ENCODE results near the gene CHMP4B. TPM values are rescaled to one million over a fixed set of nuclear protein-coding genes. Genes with fewer than 3 reads are reported as not detected.

Gene CHMP4B
- total RNA-seq, 3 donors from 2014 or later (not counting 1 experiment from before 2014, with no cell fraction given): 63.7 to 74.0 (median 70.0) TPM

DNA sequence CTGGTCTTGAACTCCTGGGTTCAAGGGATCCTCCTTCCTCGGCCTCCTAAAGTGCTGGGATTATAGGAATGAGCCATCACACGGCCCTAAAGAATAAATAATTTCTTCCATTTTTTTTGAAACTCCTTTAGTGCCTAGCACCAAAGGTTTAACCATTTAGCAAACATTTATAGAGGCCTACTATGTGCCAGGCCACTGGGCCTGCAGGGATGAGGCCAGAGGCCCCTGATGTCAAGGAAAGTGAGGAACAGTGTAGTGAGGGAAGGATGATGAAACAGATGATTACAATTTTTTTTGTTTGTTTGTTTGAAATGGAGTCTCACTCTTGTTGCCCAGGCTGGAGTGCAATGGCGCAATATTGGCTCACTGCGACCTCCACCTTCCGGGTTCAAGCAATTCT, 45.6 kb upstream of the CHMP4B start:
- WGBS (ENCODE audit: insufficient coverage): 99% methylated on average over 5 of the region's 5 CpGs
- ATAC-seq (no peak), DNase-seq (no peak)
- no peaks in the 10 kb centered on the region for H3K36me3 Mint-ChIP-seq
- H3K9me3 ChIP-seq (ENCODE audit: control insufficient read depth, insufficient read depth, low read length): no peaks in the 10 kb centered on the region
- no peaks in the 10 kb centered on the region for H3K4me1 Mint-ChIP-seq
- no peak overlapping the region for H3K27ac Mint-ChIP-seq
- H3K4me1 ChIP-seq (ENCODE audit: control insufficient read depth, insufficient read depth, low read length): no peaks in the 10 kb centered on the region
- no peak overlapping the region for H3K4me3 Mint-ChIP-seq
- no peaks in the 10 kb centered on the region for H3K27me3 Mint-ChIP-seq (ENCODE audit: low read depth in 2 of 2)
- no peak overlapping the region for H3K4me3 ChIP-seq (ENCODE audit: low read length)
- H3K36me3 ChIP-seq (ENCODE audit: control insufficient read depth, insufficient read depth, low read length): peaks cover 12% of the 10 kb centered on the region
- no peak overlapping the region for H3K27ac ChIP-seq (ENCODE audit: low read length)
- H3K9me3 Mint-ChIP-seq: no peaks in the 10 kb centered on the region
- intact Hi-C loops (cut with micrococcal nuclease): no loop called here
- TF ChIP-seq, protein P1, sequence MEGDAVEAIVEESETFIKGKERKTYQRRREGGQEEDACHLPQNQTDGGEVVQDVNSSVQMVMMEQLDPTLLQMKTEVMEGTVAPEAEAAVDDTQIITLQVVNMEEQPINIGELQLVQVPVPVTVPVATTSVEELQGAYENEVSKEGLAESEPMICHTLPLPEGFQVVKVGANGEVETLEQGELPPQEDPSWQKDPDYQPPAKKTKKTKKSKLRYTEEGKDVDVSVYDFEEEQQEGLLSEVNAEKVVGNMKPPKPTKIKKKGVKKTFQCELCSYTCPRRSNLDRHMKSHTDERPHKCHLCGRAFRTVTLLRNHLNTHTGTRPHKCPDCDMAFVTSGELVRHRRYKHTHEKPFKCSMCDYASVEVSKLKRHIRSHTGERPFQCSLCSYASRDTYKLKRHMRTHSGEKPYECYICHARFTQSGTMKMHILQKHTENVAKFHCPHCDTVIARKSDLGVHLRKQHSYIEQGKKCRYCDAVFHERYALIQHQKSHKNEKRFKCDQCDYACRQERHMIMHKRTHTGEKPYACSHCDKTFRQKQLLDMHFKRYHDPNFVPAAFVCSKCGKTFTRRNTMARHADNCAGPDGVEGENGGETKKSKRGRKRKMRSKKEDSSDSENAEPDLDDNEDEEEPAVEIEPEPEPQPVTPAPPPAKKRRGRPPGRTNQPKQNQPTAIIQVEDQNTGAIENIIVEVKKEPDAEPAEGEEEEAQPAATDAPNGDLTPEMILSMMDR (IDR thresholded peaks at IDR 0.05): no peak
- no peaks in the 10 kb centered on the region for H3K27me3 ChIP-seq (ENCODE audit: control insufficient read depth, insufficient read depth, low read length)

DNA sequence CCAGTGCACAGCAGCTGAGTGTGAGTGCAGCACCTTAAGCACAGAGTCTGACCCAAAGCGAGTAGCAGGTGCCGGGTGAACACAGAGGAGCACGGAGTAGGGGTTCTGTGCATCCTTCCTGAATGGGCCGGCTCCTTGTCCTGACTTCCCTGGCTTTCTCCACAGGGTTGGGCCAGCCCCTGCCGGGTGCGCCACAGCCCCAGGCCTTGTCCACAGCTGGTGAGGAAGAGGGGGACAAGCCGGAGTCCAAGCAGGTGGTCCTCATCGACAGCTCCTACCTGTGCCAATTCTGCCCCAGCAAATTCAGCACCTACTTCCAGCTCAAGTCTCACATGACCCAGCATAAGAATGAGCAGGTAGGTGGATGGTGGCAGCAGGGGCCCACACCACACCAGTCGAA, 44.5 kb upstream of the CHMP4B start:
- WGBS (ENCODE audit: insufficient coverage): 97% methylated on average over 9 of the region's 9 CpGs
- Histone ChIP-seq H3K27me3 (ENCODE audit: control insufficient read depth, insufficient read depth, low read length) (no peaks in the 10 kb centered on the region), H3K27ac (ENCODE audit: low read length) (no peak overlapping the region), H3K4me1 (ENCODE audit: control insufficient read depth, insufficient read depth, low read length) (no peaks in the 10 kb centered on the region), H3K36me3 (ENCODE audit: control insufficient read depth, insufficient read depth, low read length) (peaks cover 12% of the 10 kb centered on the region), H3K9me3 (ENCODE audit: control insufficient read depth, insufficient read depth, low read length) (no peaks in the 10 kb centered on the region), H3K4me3 (ENCODE audit: low read length) (no peak overlapping the region)
- H3K36me3 Mint-ChIP-seq: no peaks in the 10 kb centered on the region
- intact Hi-C loops (cut with micrococcal nuclease): no loop called here
- H3K27me3 Mint-ChIP-seq (ENCODE audit: low read depth in 2 of 2): no peaks in the 10 kb centered on the region
- DNase-seq: no peak
- no peak overlapping the region for H3K27ac Mint-ChIP-seq
- ATAC-seq: no peak
- H3K4me1 Mint-ChIP-seq: no peaks in the 10 kb centered on the region
- H3K9me3 Mint-ChIP-seq: no peaks in the 10 kb centered on the region
- TF ChIP-seq, protein P1 (IDR thresholded peaks at IDR 0.05): no peak
- H3K4me3 Mint-ChIP-seq: no peak overlapping the region

DNA sequence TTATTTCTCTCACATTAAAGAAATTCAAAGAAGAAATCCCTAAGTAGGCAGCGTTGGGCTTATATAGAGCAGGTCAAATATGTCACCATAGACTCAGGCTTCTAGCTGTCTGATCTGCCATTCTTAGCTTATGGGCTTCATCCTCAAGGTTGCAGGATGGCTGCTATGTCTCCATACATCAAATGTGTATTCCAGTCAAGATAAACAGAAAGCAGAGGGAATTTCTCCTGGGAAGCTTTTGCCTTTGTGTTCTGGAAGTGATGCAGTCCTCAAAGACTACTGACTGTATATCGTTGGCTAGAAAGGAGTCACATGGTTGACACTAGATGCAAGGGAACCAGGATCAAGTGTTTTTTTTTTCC, 43.4 kb upstream of the CHMP4B start:
- Histone ChIP-seq H3K36me3 (ENCODE audit: control insufficient read depth, insufficient read depth, low read length) (peaks cover 12% of the 10 kb centered on the region), H3K4me3 (ENCODE audit: low read length) (no peak overlapping the region), H3K9me3 (ENCODE audit: control insufficient read depth, insufficient read depth, low read length) (no peaks in the 10 kb centered on the region), H3K27me3 (ENCODE audit: control insufficient read depth, insufficient read depth, low read length) (no peaks in the 10 kb centered on the region), H3K4me1 (ENCODE audit: control insufficient read depth, insufficient read depth, low read length) (no peaks in the 10 kb centered on the region), H3K27ac (ENCODE audit: low read length) (no peak overlapping the region)
- TF ChIP-seq, protein P1 (IDR thresholded peaks at IDR 0.05): no peak
- intact Hi-C loops (cut with micrococcal nuclease): no loop called here
- 100% methylated on average over 2 of the region's 2 CpGs for WGBS (ENCODE audit: insufficient coverage)
- no peaks in the 10 kb centered on the region for H3K27me3 Mint-ChIP-seq (ENCODE audit: low read depth in 2 of 2)
- no peak for DNase-seq
- H3K4me3 Mint-ChIP-seq: no peak overlapping the region
- H3K36me3 Mint-ChIP-seq: no peaks in the 10 kb centered on the region
- ATAC-seq: no peak
- no peaks in the 10 kb centered on the region for H3K9me3 Mint-ChIP-seq
- no peaks in the 10 kb centered on the region for H3K4me1 Mint-ChIP-seq
- no peak overlapping the region for H3K27ac Mint-ChIP-seq

DNA sequence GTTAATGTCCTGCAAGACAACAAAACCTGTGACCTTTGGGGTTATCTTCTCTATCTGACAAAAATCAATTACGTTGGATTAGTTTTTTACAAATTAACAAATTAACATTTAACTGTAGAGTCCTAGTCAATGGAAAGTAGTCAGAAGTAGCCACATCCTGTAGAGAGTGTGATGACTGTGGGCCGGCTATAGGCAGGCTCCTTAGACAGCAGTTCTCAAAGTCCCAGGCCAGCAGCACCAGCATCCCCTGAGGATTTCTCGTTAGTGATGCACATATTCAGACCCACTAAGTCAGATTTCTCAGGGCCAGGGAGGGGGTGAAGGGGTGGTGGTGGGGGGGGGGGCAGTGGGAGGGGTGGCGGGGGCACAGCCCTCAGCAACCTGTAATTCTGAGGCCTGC, 42.1 kb upstream of the CHMP4B start:
- ATAC-seq (peak in 1 of 3 donors; percentile 70), DNase-seq (no peak)
- no peaks in the 10 kb centered on the region for H3K36me3 Mint-ChIP-seq
- peaks cover 15% of the 10 kb centered on the region for H3K36me3 ChIP-seq (ENCODE audit: control insufficient read depth, insufficient read depth, low read length)
- H3K4me3 Mint-ChIP-seq: no peak overlapping the region
- H3K27me3 Mint-ChIP-seq (ENCODE audit: low read depth in 2 of 2): no peaks in the 10 kb centered on the region
- no peaks in the 10 kb centered on the region for H3K9me3 ChIP-seq (ENCODE audit: control insufficient read depth, insufficient read depth, low read length)
- H3K4me1 Mint-ChIP-seq: no peaks in the 10 kb centered on the region
- no peak overlapping the region for H3K27ac ChIP-seq (ENCODE audit: low read length)
- 30% methylated on average over 2 of the region's 4 CpGs for WGBS (ENCODE audit: insufficient coverage)
- H3K27ac Mint-ChIP-seq: no peak overlapping the region
- intact Hi-C loops (cut with micrococcal nuclease): no loop called here
- TF ChIP-seq, protein P1 (IDR thresholded peaks at IDR 0.05): no peak
- H3K9me3 Mint-ChIP-seq: no peaks in the 10 kb centered on the region
- no peak overlapping the region for H3K4me3 ChIP-seq (ENCODE audit: low read length)
- H3K27me3 ChIP-seq (ENCODE audit: control insufficient read depth, insufficient read depth, low read length): no peaks in the 10 kb centered on the region
- peaks cover 4% of the 10 kb centered on the region for H3K4me1 ChIP-seq (ENCODE audit: control insufficient read depth, insufficient read depth, low read length)
